Nephron progenitor cell (in vitro differentiated cells): Measurements from ENCODE around the gene TMEM175.

Experiments used
- DNase-seq: peaks from one replicate; pipeline ENCODE4 v3.0.0; 2021
- H3K27ac Mint-ChIP-seq: 2 replicates; pipeline ENCODE4 v1.8.0; 2021; ENCODE audit warnings: mild to moderate bottlenecking, moderate library complexity, mixed read lengths
- H3K27me3 Mint-ChIP-seq: 2 replicates; pipeline ENCODE4 v1.8.0; 2021; ENCODE audit warnings: mild to moderate bottlenecking, low read depth, mixed read lengths; ENCODE audit not compliant: poor library complexity
- H3K36me3 Mint-ChIP-seq: 2 replicates; pipeline ENCODE4 v1.8.0; 2021; ENCODE audit warnings: low read depth, mixed read lengths
- H3K4me1 Mint-ChIP-seq: 2 replicates; pipeline ENCODE4 v1.8.0; 2021; ENCODE audit warnings: mixed read lengths
- H3K4me3 Mint-ChIP-seq: 2 replicates; pipeline ENCODE4 v1.8.0; 2021; ENCODE audit warnings: mild to moderate bottlenecking, moderate library complexity, mixed read lengths
- H3K9me3 Mint-ChIP-seq: 2 replicates; pipeline ENCODE4 v1.8.0; 2021; ENCODE audit warnings: mild to moderate bottlenecking, moderate library complexity, mixed read lengths
- TF ChIP-seq, protein P1 (sequence below): fragments of 200-600 bp; sonication (generic); IDR thresholded peaks from 2 replicates; pipeline ENCODE4 v1.5.0; 2021; ENCODE audit warnings: antibody characterized with exemption

Gene TMEM175

GRCh38 chr4:948936-949300, 16.7 kb downstream of the TMEM175 start:
- peaks cover 61% of the 10 kb centered on the region for H3K4me1 Mint-ChIP-seq
- H3K36me3 Mint-ChIP-seq = no peaks in the 10 kb centered on the region
- H3K4me3 Mint-ChIP-seq = no peak overlapping the region
- H3K9me3 Mint-ChIP-seq = no peaks in the 10 kb centered on the region
- DNase-seq = no peak
- H3K27ac Mint-ChIP-seq = no peak overlapping the region
- H3K27me3 Mint-ChIP-seq = peaks cover 34% of the 10 kb centered on the region
- TF ChIP-seq, protein P1, sequence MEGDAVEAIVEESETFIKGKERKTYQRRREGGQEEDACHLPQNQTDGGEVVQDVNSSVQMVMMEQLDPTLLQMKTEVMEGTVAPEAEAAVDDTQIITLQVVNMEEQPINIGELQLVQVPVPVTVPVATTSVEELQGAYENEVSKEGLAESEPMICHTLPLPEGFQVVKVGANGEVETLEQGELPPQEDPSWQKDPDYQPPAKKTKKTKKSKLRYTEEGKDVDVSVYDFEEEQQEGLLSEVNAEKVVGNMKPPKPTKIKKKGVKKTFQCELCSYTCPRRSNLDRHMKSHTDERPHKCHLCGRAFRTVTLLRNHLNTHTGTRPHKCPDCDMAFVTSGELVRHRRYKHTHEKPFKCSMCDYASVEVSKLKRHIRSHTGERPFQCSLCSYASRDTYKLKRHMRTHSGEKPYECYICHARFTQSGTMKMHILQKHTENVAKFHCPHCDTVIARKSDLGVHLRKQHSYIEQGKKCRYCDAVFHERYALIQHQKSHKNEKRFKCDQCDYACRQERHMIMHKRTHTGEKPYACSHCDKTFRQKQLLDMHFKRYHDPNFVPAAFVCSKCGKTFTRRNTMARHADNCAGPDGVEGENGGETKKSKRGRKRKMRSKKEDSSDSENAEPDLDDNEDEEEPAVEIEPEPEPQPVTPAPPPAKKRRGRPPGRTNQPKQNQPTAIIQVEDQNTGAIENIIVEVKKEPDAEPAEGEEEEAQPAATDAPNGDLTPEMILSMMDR = no peak

- Mint-ChIP-seq H3K4me3 (no peak overlapping the region), H3K36me3 (peaks cover 7% of the 10 kb centered on the region), H3K9me3 (no peaks in the 10 kb centered on the region), H3K27me3 (peaks cover 27% of the 10 kb centered on the region), H3K4me1 (peaks cover 67% of the 10 kb centered on the region), H3K27ac (no peak overlapping the region)
- no peak for DNase-seq
- TF ChIP-seq, protein P1 = no peak
These were observed 17.4 kb downstream of the TMEM175 start for GRCh38 chr4:949656-950055.

DNA sequence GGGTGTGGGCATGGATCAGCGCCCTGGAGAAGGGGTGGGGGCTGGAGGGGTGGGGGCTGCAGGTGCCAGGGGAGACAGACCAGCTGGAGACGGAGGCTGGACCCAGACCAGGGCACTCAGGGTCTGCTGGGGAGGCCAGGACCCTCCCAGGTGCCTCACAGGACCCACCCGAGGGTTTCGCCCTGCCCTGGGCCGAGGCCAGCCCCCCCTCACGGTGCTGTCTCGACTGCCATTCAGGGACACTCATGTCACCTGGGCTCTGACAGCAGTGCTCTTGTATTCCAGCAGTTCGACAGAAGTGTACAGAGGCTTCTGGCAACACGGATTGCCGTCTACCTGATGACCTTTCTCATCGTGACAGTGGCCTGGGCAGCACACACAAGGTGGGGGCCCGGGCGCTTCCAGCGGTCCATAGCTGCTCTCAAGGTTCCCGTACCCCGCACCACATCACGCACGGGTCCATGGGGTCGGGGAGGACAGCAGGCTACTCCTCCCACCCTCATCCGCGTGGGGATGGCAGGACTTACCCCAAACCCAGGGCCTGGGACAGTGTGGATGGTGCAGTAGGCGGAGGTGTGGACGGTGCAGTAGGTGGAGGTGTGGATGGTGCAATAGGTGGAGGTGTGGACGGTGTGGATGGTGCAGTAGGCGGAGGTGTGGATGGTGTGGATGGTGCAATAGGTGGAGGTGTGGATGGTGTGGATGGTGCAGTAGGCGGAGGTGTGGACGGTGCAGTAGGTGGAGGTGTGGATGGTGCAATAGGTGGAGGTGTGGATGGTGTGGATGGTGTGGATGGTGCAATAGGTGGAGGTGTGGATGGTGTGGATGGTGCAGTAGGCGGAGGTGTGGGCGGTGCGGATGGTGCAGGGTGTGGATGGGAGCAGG, 18.1 kb downstream of the TMEM175 start:
- Mint-ChIP-seq H3K27me3 (peaks cover 20% of the 10 kb centered on the region), H3K4me1 (peaks cover 64% of the 10 kb centered on the region), H3K27ac (no peak overlapping the region), H3K9me3 (no peaks in the 10 kb centered on the region), H3K36me3 (peaks cover 9% of the 10 kb centered on the region), H3K4me3 (peak overlapping the region; percentile 53)
- TF ChIP-seq, protein P1 = no peak
- no peak for DNase-seq

- H3K4me1 Mint-ChIP-seq = peaks cover 56% of the 10 kb centered on the region
- peaks cover 12% of the 10 kb centered on the region for H3K27me3 Mint-ChIP-seq
- H3K4me3 Mint-ChIP-seq = peak overlapping the region; percentile 48
- H3K27ac Mint-ChIP-seq = peak overlapping the region; percentile 70
- DNase-seq = peak; percentile 59
- TF ChIP-seq, protein P1 = no peak
- H3K9me3 Mint-ChIP-seq = no peaks in the 10 kb centered on the region
- H3K36me3 Mint-ChIP-seq = peaks cover 9% of the 10 kb centered on the region
These were observed 18.9 kb downstream of the TMEM175 start for GRCh38 chr4:951186-951585.

GRCh38 chr4:951594-952468, 19.6 kb downstream of the TMEM175 start:
- TF ChIP-seq, protein P1 = no peak
- Mint-ChIP-seq H3K27ac (peak overlapping the region; percentile 95), H3K9me3 (no peaks in the 10 kb centered on the region), H3K36me3 (peaks cover 9% of the 10 kb centered on the region), H3K27me3 (peaks cover 8% of the 10 kb centered on the region), H3K4me3 (no peak overlapping the region), H3K4me1 (peaks cover 59% of the 10 kb centered on the region)
- DNase-seq = no peak
